K562 (cell line): Measurements from ENCODE around the gene BMF. TPM values are rescaled to one million over a fixed set of nuclear protein-coding genes. Genes with fewer than 3 reads are reported as not detected.
A peak's percentile ranks its signal among the peaks of the same experiment; 100 is the strongest.

Experiments used
- ATAC-seq: fragments of 200-7000 bp; cut with Tn5 transposase; 3 replicates; pipeline ENCODE4 v1.9.1; 2020; ENCODE audit warnings: moderate library complexity
- BruUV-seq: library from RNA; stranded (reverse); fragments of 400-500 nt; replicated peaks from 2 replicates; lab custom pipeline; 2021; lab: Mats Ljungman, UMichigan
- CTCF ChIA-PET: fragments of 300-600 bp; formaldehyde crosslinking; extraction: SDS; loops from one replicate; lab custom pipeline; 2021; ENCODE audit warnings: low intra/inter-chr PET ratio; lab: Yijun Ruan, JAX
- POLR2A ChIA-PET: fragments of 300-600, 350-650 bp; sonication (Branson Sonifier 250); formaldehyde crosslinking; extraction: SDS; loops from one replicate; lab custom pipeline; 2021; ENCODE audit warnings: antibody characterized with exemption, inconsistent platforms; lab: Yijun Ruan, JAX
- DNase-seq, 4 experiments: peaks; one replicate each; pipeline versions ENCODE4 v3.0.0 to v3.0.0-alpha.2; 2011 to 2018; ENCODE audit warnings: low spot score in 3 of 4, mixed read lengths in 3 of 4; ENCODE audit errors: extremely low read depth in 1 of 4
- FAIRE-seq: peaks from 2 replicates; lab custom pipeline; 2011; peaks lifted over from hg19 to GRCh38; lab: Jason Lieb, UNC
- H2AFZ ChIP-seq: 2 replicates; pipeline ENCODE4 v1.6.0; 2011; ENCODE audit warnings: low read depth, low read length, control low read depth, inconsistent platforms
- H3K27ac ChIP-seq: fragments of 200-600 bp; 3 replicates; pipeline ENCODE4 v1.8.0; 2011; ENCODE audit warnings: low read depth, mild to moderate bottlenecking, control low read depth, inconsistent platforms, low read length, moderate library complexity, mixed read lengths; ENCODE audit errors: extremely low read depth
- H3K27me3 ChIP-seq, 2 experiments: fragments of 300-600 bp in 1 of 2; 2 replicates in 1 of 2; 3 replicates in 1 of 2; pipeline versions ENCODE4 v1.6.0 to v1.8.0; 2011; ENCODE audit warnings: inconsistent platforms in 2 of 2, low read length in 2 of 2, mild to moderate bottlenecking in 1 of 2, mixed read lengths in 1 of 2, moderate library complexity in 1 of 2; ENCODE audit not compliant: control insufficient read depth in 2 of 2, insufficient read depth in 2 of 2
- H3K36me3 ChIP-seq: fragments of 300-600 bp; 3 replicates; pipeline ENCODE4 v1.8.0; 2011; ENCODE audit warnings: mild to moderate bottlenecking, low read length, inconsistent platforms; ENCODE audit not compliant: control insufficient read depth, insufficient read depth
- H3K4me1 ChIP-seq, 2 experiments: fragments of 200-600 bp in 1 of 2; replicated peaks in 1 of 2; 2 replicates in 1 of 2; 3 replicates in 1 of 2; pipeline versions ENCODE4 v1.5.1 to v1.8.0; 2011; ENCODE audit warnings: inconsistent platforms in 2 of 2, low read length in 2 of 2, mild to moderate bottlenecking in 1 of 2, mixed read lengths in 1 of 2, moderate library complexity in 1 of 2; ENCODE audit not compliant: control insufficient read depth in 2 of 2, insufficient read depth in 2 of 2
- H3K4me2 ChIP-seq: 2 replicates; pipeline ENCODE4 v1.6.1; 2011; ENCODE audit warnings: low read length, control low read depth, inconsistent platforms, mixed read lengths; ENCODE audit not compliant: insufficient read depth
- H3K4me3 ChIP-seq: fragments of 200-600 bp; sonication (generic), shearing (Covaris generic); 2 replicates; pipeline ENCODE4 v1.5.1; 2016; ENCODE audit warnings: control low read depth, inconsistent platforms
- H3K79me2 ChIP-seq: fragments of 200-600 bp; 3 replicates; pipeline ENCODE4 v1.8.0; 2011; ENCODE audit warnings: low read length, inconsistent platforms; ENCODE audit not compliant: control insufficient read depth, insufficient read depth
- H3K9ac ChIP-seq, 2 experiments: 2 replicates each; pipeline versions ENCODE4 v1.6.0 to v1.6.1; 2011; ENCODE audit warnings: low read depth in 2 of 2, low read length in 2 of 2, control low read depth in 1 of 2, inconsistent platforms in 1 of 2, mild to moderate bottlenecking in 1 of 2, mixed read lengths in 1 of 2; ENCODE audit not compliant: insufficient read depth in 1 of 2
- H3K9me1 ChIP-seq: one replicate; pipeline ENCODE4 v1.6.0; 2011; ENCODE audit warnings: inconsistent platforms, mild to moderate bottlenecking, low read length, moderate library complexity; ENCODE audit not compliant: control insufficient read depth, insufficient read depth
- H3K9me3 ChIP-seq: replicated peaks from 2 replicates; pipeline ENCODE4 v1.5.1; 2011; ENCODE audit warnings: low read depth, low read length, inconsistent platforms; ENCODE audit not compliant: control insufficient read depth, insufficient read depth
- H4K20me1 ChIP-seq: replicated peaks from 2 replicates; pipeline ENCODE4 v1.6.1; 2011; ENCODE audit warnings: low read length, inconsistent platforms, mixed read lengths; ENCODE audit not compliant: control insufficient read depth, insufficient read depth
- ATF2 ChIP-seq: sonication (generic); formaldehyde crosslinking; IDR thresholded peaks from 2 replicates; pipeline ENCODE4 v1.8.1; 2022; ENCODE audit warnings: missing genetic modification reagents
- MEIS2 ChIP-seq: fragments of 450-650 bp; IDR thresholded peaks from 2 replicates; pipeline ENCODE4 v1.6.1; 2014; ENCODE audit warnings: mild to moderate bottlenecking; ENCODE audit not compliant: partially characterized antibody
- MTA1 ChIP-seq: fragments of 450-650 bp; IDR thresholded peaks from 2 replicates; pipeline ENCODE4 v1.6.1; 2017; ENCODE audit warnings: borderline replicate concordance
- NFE2L1 ChIP-seq: fragments of 450-650 bp; IDR thresholded peaks from 2 replicates; pipeline ENCODE4 v1.6.1; 2016; ENCODE audit warnings: missing genetic modification characterization, low read depth, mild to moderate bottlenecking, missing compliant biosample characterization, moderate library complexity, borderline replicate concordance
- NR4A1 ChIP-seq, 2 experiments: fragments of 250-450 bp in 1 of 2; fragments of 450-650 bp in 1 of 2; sonication (Bioruptor Pico) in 1 of 2; IDR thresholded peaks; 2 replicates each; pipeline versions ENCODE4 v1.4.0 to v1.6.1; 2016 to 2020; ENCODE audit warnings: mild to moderate bottlenecking in 2 of 2, missing compliant biosample characterization in 1 of 2, missing genetic modification characterization in 1 of 2, moderate library complexity in 1 of 2
- PBX2 ChIP-seq, 2 experiments: IDR thresholded peaks in 1 of 2; conservative IDR thresholded peaks in 1 of 2; 2 replicates each; pipeline ENCODE4 v1.6.1; 2016; ENCODE audit warnings: low read depth in 2 of 2, mild to moderate bottlenecking in 1 of 2, missing compliant biosample characterization in 1 of 2, missing genetic modification characterization in 1 of 2, moderate library complexity in 1 of 2
- PKNOX1 ChIP-seq: fragments of 450-650 bp; IDR thresholded peaks from 2 replicates; pipeline ENCODE4 v1.6.1; 2016
- ZNF316 ChIP-seq: fragments of 450-650 bp; IDR thresholded peaks from 2 replicates; pipeline ENCODE4 v1.6.1; 2016
- WGBS: fragments of 100-300 bp; shearing (Covaris generic); methylation state at CpG from one replicate; pipeline ENCODE4 v1.1.6; 2016; ENCODE audit warnings: low coverage, mixed read lengths; ENCODE audit not compliant: insufficient coverage; ENCODE audit errors: missing lambda C conversion rate; 5-methylcytosine and 5-hydroxymethylcytosine counted together
- in situ Hi-C: fragments of 300-500 bp; cut with MboI; formaldehyde crosslinking; loops from 4 replicates; pipeline ENCODE4 v1.15.0; 2018; ENCODE audit warnings: inconsistent platforms, mixed read lengths
- intact Hi-C: fragments of 100-400 bp; cut with micrococcal nuclease; formaldehyde crosslinking; loops from 2 replicates; pipeline ENCODE4 v1.14.2; 2022
- polyA plus RNA-seq, 8 experiments: library from polyadenylated mRNA; depleted of rRNA in 4 of 8; stranded (reverse) in 5 of 8; unstranded in 3 of 8; fragments of >200 nt; fragmentation: Nextera tagmentation in 2 of 8; fragmentation: Illumina TruSeq in 1 of 8; extraction: Ambion mirVana in 2 of 8; extraction: Trizol in 1 of 8; gene quantifications; 2 replicates each; pipeline versions ENCODE4 v1.2.1 to v1.2.3, GENCODE V29; 2011 to 2014; ENCODE audit warnings: inconsistent platforms in 1 of 8, missing spikeins in 1 of 8
- total RNA-seq, 7 experiments: library from RNA; depleted of rRNA in 6 of 7; stranded (reverse); fragments of >200 nt in 6 of 7; fragmentation: Illumina TruSeq in 2 of 7; extraction: Trizol in 2 of 7; gene quantifications; 2 replicates each; pipeline versions ENCODE4 v1.2.1 to v1.2.3, GENCODE V29; 2011 to 2021; ENCODE audit warnings: low replicate concordance in 1 of 7

The BMF gene
- total and polyA plus RNA-seq, 9 of the 15 experiments (the other 6 are each of a cell fraction or from before 2014, with no cell fraction given), result 0.25 to 0.91 (median 0.59) TPM; not detected in 2

- Histone ChIP-seq H2AFZ (no peak overlapping the region), H3K79me2 (no peaks in the 10 kb centered on the region), H3K4me3 (no peak overlapping the region), H3K9ac (peak overlapping the region in 1 of 2 experiments; percentile 67; a peak in 2 of 4 replicates), H4K20me1 (no peaks in the 10 kb centered on the region), H3K36me3 (no peaks in the 10 kb centered on the region), H3K9me1 (no peaks in the 10 kb centered on the region), H3K9me3 (no peaks in the 10 kb centered on the region), H3K27me3 (peaks cover 0 to 5% of the 10 kb centered on the region in 2 experiments; a peak in 1 of 5 replicates), H3K27ac (no peak overlapping the region), H3K4me2 (no peak overlapping the region), H3K4me1 (peaks cover 13 to 18% of the 10 kb centered on the region in 2 experiments)
- intact Hi-C loops, result no loop called here
- ATAC-seq, result peak; percentile 71
- no peak for FAIRE-seq
- no TSS peak for BruUV-seq
- 32% methylated on average over 3 of the region's 6 CpGs for WGBS
- CTCF ChIA-PET, result no interaction called here
- no peak for DNase-seq
- TF ChIP-seq NFE2L1 (no peak), PKNOX1 (peak; percentile 93), MTA1 (no peak), ZNF316 (no peak), NR4A1 (CRISPR knock-in tag; IDR thresholded peaks at IDR 0.05) (no peak), NR4A1 (tag; IDR thresholded peaks at IDR 0.05) (0 out of 2 replicates have a peak, but pooled peaks have one; percentile 22), PBX2 (CRISPR knock-in tag; IDR thresholded peaks at IDR 0.05; ENCODE audit: low read depth) (no peak), PBX2 (tag; conservative IDR thresholded peaks at IDR 0.05; ENCODE audit: low read depth) (peak; percentile 77), MEIS2 (peak; percentile 40), ATF2 (CRISPR knock-in tag) (no peak)
- in situ Hi-C loops, result no loop called here
- POLR2A ChIA-PET, result interaction anchor here (0.6 to 1.1 kb wide), 4 partner anchors 23 to 35 kb away, joined by 3 read pairs; partner anchors contain the start of gene BMF
Measured at GRCh38 chr15:40136470-40137302, 28.0 kb upstream of the BMF start.
